22Rv1 (cell line): ENCODE measurements around the gene LAMB4.

ENCODE experiments used
- CTCF ChIP-seq: fragments of 450-650 bp; IDR thresholded peaks from 2 replicates; pipeline ENCODE4 v1.5.1; 2017; ENCODE audit warnings: mild to moderate bottlenecking
- ZFX ChIP-seq: fragments of 450-650 bp; IDR thresholded peaks from 2 replicates; pipeline ENCODE4 v1.6.1; 2017; ENCODE audit warnings: antibody characterized with exemption, borderline replicate concordance

DNA sequence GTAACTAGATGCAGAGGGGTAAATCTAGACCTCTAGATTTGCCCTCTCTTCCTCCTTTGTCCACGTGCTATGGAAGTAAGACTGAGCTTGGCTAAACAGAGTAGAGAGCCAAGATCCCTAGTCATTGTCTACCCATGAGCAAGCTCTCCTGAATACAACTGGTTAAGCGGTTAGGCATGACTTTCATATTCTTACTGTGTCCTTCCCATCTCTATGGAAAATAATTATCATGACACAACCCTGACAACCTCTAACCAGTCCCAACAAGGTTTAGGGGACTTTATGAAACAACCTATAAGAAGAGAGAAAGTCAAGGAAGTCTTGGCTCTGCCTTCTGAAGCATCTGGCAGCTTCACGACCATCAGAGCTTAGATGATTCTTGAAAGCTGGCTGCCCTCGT, 7.8 kb upstream of the LAMB4 start:
- TF ChIP-seq CTCF (no peak), ZFX (no peak)
